SK-N-SH (cell line): ENCODE measurements around the gene MAP2.

Experiments
- EP300 ChIP-seq, 2 experiments: IDR thresholded peaks; 2 replicates each; pipeline versions ENCODE4 v1.4.0 to v1.6.1; 2012; ENCODE audit warnings: borderline replicate concordance in 1 of 2, low read depth in 1 of 2, low read length in 1 of 2
- EZH2phosphoT487 ChIP-seq: fragments of 200-600 bp; sonication (generic); IDR thresholded peaks from 2 replicates; pipeline ENCODE4 v1.6.1; 2017; ENCODE audit warnings: low read depth, mixed run types, mild to moderate bottlenecking, antibody characterized with exemption, moderate library complexity, borderline replicate concordance
- FOXM1 ChIP-seq: IDR thresholded peaks from 2 replicates; pipeline ENCODE4 v1.4.0; 2012; ENCODE audit warnings: low read depth, mild to moderate bottlenecking
- POLR2AphosphoS5 ChIP-seq: IDR thresholded peaks from 2 replicates; pipeline ENCODE4 v1.6.1; 2012; ENCODE audit warnings: low read depth, low read length
- TAF1 ChIP-seq: IDR thresholded peaks from 2 replicates; pipeline ENCODE4 v1.6.1; 2012; ENCODE audit warnings: low read depth, mild to moderate bottlenecking, low read length, moderate library complexity, borderline replicate concordance
- TF ChIP-seq, protein P1 (sequence below): fragments of 200-600 bp; sonication (generic); IDR thresholded peaks from 2 replicates; pipeline ENCODE4 v1.6.1; 2017; ENCODE audit warnings: antibody characterized with exemption, mild to moderate bottlenecking, moderate library complexity
- TF ChIP-seq, protein P2 (sequence below): IDR thresholded peaks from 2 replicates; pipeline ENCODE4 v1.6.1; 2012; ENCODE audit warnings: mild to moderate bottlenecking, low read depth, low read length, moderate library complexity

DNA sequence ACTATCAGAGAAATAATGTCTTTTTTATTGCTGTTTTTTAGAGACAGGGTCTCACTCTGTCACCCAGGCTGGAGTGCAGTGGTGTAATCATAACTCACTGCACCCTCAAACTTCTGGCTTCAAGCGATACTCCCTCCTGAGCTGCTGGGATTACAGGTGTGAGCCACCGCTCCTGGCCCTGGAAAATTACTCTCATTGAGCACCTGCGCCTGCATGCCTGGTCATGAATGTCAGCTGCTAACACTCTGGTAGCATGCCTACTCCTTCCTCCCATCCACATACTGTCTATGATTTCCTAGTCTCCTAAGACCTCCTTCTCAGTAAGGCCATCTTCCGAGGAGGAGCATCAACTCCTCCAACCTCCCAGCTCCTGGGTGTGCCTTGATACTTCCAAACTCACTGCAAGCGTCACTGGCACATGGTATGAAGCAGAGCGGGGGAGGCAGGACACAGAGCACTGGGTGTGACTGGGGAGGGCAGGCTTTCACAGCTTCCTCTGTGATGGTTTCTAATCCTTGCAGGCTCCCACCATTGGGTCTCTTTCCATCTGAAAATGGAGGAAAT, 1.6 kb upstream of the MAP2 start:
- TF ChIP-seq, protein P1, sequence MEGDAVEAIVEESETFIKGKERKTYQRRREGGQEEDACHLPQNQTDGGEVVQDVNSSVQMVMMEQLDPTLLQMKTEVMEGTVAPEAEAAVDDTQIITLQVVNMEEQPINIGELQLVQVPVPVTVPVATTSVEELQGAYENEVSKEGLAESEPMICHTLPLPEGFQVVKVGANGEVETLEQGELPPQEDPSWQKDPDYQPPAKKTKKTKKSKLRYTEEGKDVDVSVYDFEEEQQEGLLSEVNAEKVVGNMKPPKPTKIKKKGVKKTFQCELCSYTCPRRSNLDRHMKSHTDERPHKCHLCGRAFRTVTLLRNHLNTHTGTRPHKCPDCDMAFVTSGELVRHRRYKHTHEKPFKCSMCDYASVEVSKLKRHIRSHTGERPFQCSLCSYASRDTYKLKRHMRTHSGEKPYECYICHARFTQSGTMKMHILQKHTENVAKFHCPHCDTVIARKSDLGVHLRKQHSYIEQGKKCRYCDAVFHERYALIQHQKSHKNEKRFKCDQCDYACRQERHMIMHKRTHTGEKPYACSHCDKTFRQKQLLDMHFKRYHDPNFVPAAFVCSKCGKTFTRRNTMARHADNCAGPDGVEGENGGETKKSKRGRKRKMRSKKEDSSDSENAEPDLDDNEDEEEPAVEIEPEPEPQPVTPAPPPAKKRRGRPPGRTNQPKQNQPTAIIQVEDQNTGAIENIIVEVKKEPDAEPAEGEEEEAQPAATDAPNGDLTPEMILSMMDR = no peak
- no peak for TF ChIP-seq EP300 (IDR thresholded peaks at IDR 0.05; ENCODE audit: borderline replicate concordance in 1 of 2, low read depth in 1 of 2, low read length in 1 of 2)
- no peak for TF ChIP-seq FOXM1
- TF ChIP-seq POLR2AphosphoS5 = no peak
- TF ChIP-seq, protein P2, sequence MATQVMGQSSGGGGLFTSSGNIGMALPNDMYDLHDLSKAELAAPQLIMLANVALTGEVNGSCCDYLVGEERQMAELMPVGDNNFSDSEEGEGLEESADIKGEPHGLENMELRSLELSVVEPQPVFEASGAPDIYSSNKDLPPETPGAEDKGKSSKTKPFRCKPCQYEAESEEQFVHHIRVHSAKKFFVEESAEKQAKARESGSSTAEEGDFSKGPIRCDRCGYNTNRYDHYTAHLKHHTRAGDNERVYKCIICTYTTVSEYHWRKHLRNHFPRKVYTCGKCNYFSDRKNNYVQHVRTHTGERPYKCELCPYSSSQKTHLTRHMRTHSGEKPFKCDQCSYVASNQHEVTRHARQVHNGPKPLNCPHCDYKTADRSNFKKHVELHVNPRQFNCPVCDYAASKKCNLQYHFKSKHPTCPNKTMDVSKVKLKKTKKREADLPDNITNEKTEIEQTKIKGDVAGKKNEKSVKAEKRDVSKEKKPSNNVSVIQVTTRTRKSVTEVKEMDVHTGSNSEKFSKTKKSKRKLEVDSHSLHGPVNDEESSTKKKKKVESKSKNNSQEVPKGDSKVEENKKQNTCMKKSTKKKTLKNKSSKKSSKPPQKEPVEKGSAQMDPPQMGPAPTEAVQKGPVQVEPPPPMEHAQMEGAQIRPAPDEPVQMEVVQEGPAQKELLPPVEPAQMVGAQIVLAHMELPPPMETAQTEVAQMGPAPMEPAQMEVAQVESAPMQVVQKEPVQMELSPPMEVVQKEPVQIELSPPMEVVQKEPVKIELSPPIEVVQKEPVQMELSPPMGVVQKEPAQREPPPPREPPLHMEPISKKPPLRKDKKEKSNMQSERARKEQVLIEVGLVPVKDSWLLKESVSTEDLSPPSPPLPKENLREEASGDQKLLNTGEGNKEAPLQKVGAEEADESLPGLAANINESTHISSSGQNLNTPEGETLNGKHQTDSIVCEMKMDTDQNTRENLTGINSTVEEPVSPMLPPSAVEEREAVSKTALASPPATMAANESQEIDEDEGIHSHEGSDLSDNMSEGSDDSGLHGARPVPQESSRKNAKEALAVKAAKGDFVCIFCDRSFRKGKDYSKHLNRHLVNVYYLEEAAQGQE = no peak
- no peak for TF ChIP-seq TAF1
- no peak for TF ChIP-seq EZH2phosphoT487
